Activated naive CD8-positive, alpha-beta T cell treated with anti-CD3 and anti-CD28 coated beads, Interleukin-2, amount 10 ng/mL, durations not matched to agents 7 days and 5 days (primary cell): ENCODE data around the gene POLR1G. TPM values are rescaled to one million over a fixed set of nuclear protein-coding genes. Genes with fewer than 3 reads are reported as not detected.

Source experiments
- ATAC-seq: fragments of 150-1000 bp; cut with Tn5 transposase; one replicate; pipeline ENCODE4 v1.10.0; 2021; ENCODE audit warnings: low read depth, moderate library complexity
- POLR2A ChIA-PET: fragments of 350-600 bp; sonication (Branson Sonifier 250); formaldehyde crosslinking; loops from one replicate; lab custom pipeline; 2021; ENCODE audit warnings: antibody characterized with exemption; lab: Charles Lee
- DNase-seq: peaks from one replicate; pipeline ENCODE4 v3.0.0; 2021
- H3K27ac Mint-ChIP-seq: one replicate; pipeline ENCODE4 v1.8.0; 2022; ENCODE audit warnings: mild to moderate bottlenecking, mixed read lengths
- H3K27me3 Mint-ChIP-seq: one replicate; pipeline ENCODE4 v1.8.0; 2022; ENCODE audit warnings: mild to moderate bottlenecking, moderate library complexity, mixed read lengths
- H3K36me3 Mint-ChIP-seq: one replicate; pipeline ENCODE4 v1.8.0; 2021; ENCODE audit warnings: mild to moderate bottlenecking, mixed read lengths
- H3K4me1 Mint-ChIP-seq: one replicate; pipeline ENCODE4 v1.8.0; 2021; ENCODE audit warnings: mixed read lengths
- H3K4me3 Mint-ChIP-seq: one replicate; pipeline ENCODE4 v1.8.0; 2022; ENCODE audit warnings: mild to moderate bottlenecking, moderate library complexity, mixed read lengths
- H3K9me3 Mint-ChIP-seq: one replicate; pipeline ENCODE4 v1.8.0; 2021; ENCODE audit warnings: mixed read lengths
- total RNA-seq, 2 experiments: library from RNA; stranded (reverse); gene quantifications; one replicate each; pipeline ENCODE4 v1.2.3, GENCODE V29; 2021

The POLR1G gene
- total RNA-seq, 2 experiments from 2014 or later, result 6.0 to 6.3 TPM

- ATAC-seq (peak; percentile 28), DNase-seq (peak; percentile 86)
- no peaks in the 10 kb centered on the region for H3K27me3 Mint-ChIP-seq
- H3K27ac Mint-ChIP-seq, result peak overlapping the region; percentile 38
- no peaks in the 10 kb centered on the region for H3K9me3 Mint-ChIP-seq
- POLR2A ChIA-PET, result interaction anchor here (1.7 to 6.4 kb wide), 2 partner anchors 24 to 34 kb away, joined by 11 to 54 read pairs; partner anchors contain the start of gene FOSB
- peaks cover 2% of the 10 kb centered on the region for H3K36me3 Mint-ChIP-seq
- H3K4me1 Mint-ChIP-seq, result peaks cover 39% of the 10 kb centered on the region
- peak overlapping the region; percentile 64 for H3K4me3 Mint-ChIP-seq
Observed at GRCh38 chr19:45444318-45445041, 38.0 kb downstream of the POLR1G start.

GRCh38 chr19:45445139-45445538, 38.7 kb downstream of the POLR1G start:
- POLR2A ChIA-PET, result interaction anchor here (1.7 to 6.4 kb wide), 2 partner anchors 23 to 34 kb away, joined by 11 to 54 read pairs; partner anchors contain the start of gene FOSB
- DNase-seq, result no peak
- no peak for ATAC-seq
- H3K36me3 Mint-ChIP-seq, result peaks cover 2% of the 10 kb centered on the region
- H3K27ac Mint-ChIP-seq, result no peak overlapping the region
- peak overlapping the region; percentile 64 for H3K4me3 Mint-ChIP-seq
- peaks cover 42% of the 10 kb centered on the region for H3K4me1 Mint-ChIP-seq
- no peaks in the 10 kb centered on the region for H3K9me3 Mint-ChIP-seq
- H3K27me3 Mint-ChIP-seq, result no peaks in the 10 kb centered on the region

DNA sequence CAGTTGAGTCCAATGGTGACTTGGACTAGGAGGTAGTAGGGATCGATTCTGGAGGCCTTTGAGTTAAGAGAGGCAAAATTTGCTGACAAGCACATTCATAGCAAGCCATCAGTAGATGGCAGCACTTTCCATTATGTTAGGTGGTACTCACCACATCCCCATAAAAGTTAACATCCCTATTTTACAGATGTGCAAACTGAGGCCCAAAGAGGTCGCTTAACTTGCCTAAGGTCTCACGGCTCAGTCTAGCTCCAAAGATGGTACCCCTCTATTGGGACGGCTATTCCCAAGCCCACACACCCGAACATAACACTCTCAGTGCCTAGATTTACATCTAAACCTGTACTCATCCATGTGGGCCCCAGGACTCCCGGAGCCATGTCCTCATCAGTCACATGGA, 39.9 kb downstream of the POLR1G start:
- DNase-seq (no peak), ATAC-seq (no peak)
- H3K9me3 Mint-ChIP-seq, result no peaks in the 10 kb centered on the region
- H3K4me1 Mint-ChIP-seq, result peaks cover 47% of the 10 kb centered on the region
- H3K4me3 Mint-ChIP-seq, result no peak overlapping the region
- H3K36me3 Mint-ChIP-seq, result peaks cover 4% of the 10 kb centered on the region
- H3K27me3 Mint-ChIP-seq, result peaks cover 4% of the 10 kb centered on the region
- POLR2A ChIA-PET, result interaction anchor here (0.7 to 6.4 kb wide), 3 partner anchors 22 to 32 kb away, joined by 3 to 54 read pairs (median 11); partner anchors contain the start of gene FOSB
- H3K27ac Mint-ChIP-seq, result no peak overlapping the region

DNA sequence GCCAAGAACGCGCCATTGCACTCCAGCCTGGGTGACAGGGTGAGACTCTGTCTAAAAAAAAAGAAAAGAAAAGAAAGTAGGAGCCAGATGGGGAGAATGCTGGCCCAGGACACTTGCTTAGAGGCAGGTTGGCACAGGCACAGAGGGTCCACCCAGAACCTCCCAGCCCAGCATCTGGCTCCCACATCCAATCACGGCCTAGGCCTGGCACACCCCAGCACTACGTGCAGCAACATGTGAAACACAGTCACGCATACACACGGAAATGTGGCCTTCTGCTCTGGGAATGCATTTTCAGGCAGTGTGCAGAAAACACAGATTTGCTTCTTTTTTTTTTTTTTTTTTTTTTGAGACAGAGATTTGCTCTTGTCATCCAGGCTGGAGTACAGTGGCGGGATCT, 40.5 kb downstream of the POLR1G start:
- H3K27ac Mint-ChIP-seq, result no peak overlapping the region
- peaks cover 53% of the 10 kb centered on the region for H3K4me1 Mint-ChIP-seq
- ATAC-seq (no peak), DNase-seq (no peak)
- no peak overlapping the region for H3K4me3 Mint-ChIP-seq
- POLR2A ChIA-PET, result interaction anchor here (0.6 to 6.4 kb wide), 3 partner anchors 22 to 32 kb away, joined by 3 to 54 read pairs (median 4); partner anchors contain the start of gene FOSB
- H3K36me3 Mint-ChIP-seq, result peaks cover 4% of the 10 kb centered on the region
- peaks cover 7% of the 10 kb centered on the region for H3K27me3 Mint-ChIP-seq
- no peaks in the 10 kb centered on the region for H3K9me3 Mint-ChIP-seq

GRCh38 chr19:45448425-45448756, 41.9 kb downstream of the POLR1G start:
- Mint-ChIP-seq H3K36me3 (peaks cover 4% of the 10 kb centered on the region), H3K4me3 (peak overlapping the region; percentile 33), H3K4me1 (peaks cover 46% of the 10 kb centered on the region), H3K27me3 (peaks cover 12% of the 10 kb centered on the region), H3K27ac (peak overlapping the region; percentile 67), H3K9me3 (no peaks in the 10 kb centered on the region)
- DNase-seq (no peak), ATAC-seq (no peak)
- POLR2A ChIA-PET, result interaction anchor here (6.4 kb wide), 1 partner anchor 20 kb away, joined by 54 read pairs; the partner anchor contains the start of gene FOSB

GRCh38 chr19:45448887-45449299, 42.4 kb downstream of the POLR1G start:
- POLR2A ChIA-PET, result interaction anchor here (1.5 to 6.4 kb wide), 2 partner anchors 20 to 30 kb away, joined by 6 to 54 read pairs; partner anchors contain the start of gene FOSB
- peaks cover 44% of the 10 kb centered on the region for H3K4me1 Mint-ChIP-seq
- peak overlapping the region; percentile 79 for H3K27ac Mint-ChIP-seq

DNA sequence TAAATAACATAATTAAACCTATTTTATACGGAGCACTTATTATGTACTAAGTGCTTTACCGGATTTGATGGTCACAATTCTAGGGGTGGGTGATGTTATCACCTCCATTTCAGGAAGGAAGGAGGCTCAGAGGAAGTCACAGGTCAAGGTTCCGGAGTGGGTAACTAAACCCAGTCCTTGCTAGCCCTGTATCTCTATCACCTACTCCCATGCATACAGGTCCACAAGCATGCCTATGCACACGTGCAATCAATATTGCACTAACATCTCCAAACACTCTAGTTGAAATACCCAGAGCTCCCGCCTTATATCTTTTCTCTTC, 43.5 kb downstream of the POLR1G start:
- peaks cover 39% of the 10 kb centered on the region for H3K4me1 Mint-ChIP-seq
- peak overlapping the region; percentile 97 for H3K4me3 Mint-ChIP-seq
- peak; percentile 44 for ATAC-seq
- POLR2A ChIA-PET, result interaction anchor here (1.5 to 6.4 kb wide), 3 partner anchors 10 to 28 kb away, joined by 6 to 54 read pairs (median 6); partner anchors contain the start of gene FOSB
- H3K27ac Mint-ChIP-seq, result peak overlapping the region; percentile 97
- H3K36me3 Mint-ChIP-seq, result peaks cover 4% of the 10 kb centered on the region
- no peak for DNase-seq
- no peaks in the 10 kb centered on the region for H3K9me3 Mint-ChIP-seq
- H3K27me3 Mint-ChIP-seq, result peaks cover 21% of the 10 kb centered on the region

More at GRCh38 chr19:45448887-45449299, 42.4 kb downstream of the POLR1G start:
- ATAC-seq, result no peak
- no peak for DNase-seq
- H3K36me3 Mint-ChIP-seq, result peaks cover 4% of the 10 kb centered on the region
- peak overlapping the region; percentile 68 for H3K4me3 Mint-ChIP-seq
- peaks cover 17% of the 10 kb centered on the region for H3K27me3 Mint-ChIP-seq
- no peaks in the 10 kb centered on the region for H3K9me3 Mint-ChIP-seq

DNA sequence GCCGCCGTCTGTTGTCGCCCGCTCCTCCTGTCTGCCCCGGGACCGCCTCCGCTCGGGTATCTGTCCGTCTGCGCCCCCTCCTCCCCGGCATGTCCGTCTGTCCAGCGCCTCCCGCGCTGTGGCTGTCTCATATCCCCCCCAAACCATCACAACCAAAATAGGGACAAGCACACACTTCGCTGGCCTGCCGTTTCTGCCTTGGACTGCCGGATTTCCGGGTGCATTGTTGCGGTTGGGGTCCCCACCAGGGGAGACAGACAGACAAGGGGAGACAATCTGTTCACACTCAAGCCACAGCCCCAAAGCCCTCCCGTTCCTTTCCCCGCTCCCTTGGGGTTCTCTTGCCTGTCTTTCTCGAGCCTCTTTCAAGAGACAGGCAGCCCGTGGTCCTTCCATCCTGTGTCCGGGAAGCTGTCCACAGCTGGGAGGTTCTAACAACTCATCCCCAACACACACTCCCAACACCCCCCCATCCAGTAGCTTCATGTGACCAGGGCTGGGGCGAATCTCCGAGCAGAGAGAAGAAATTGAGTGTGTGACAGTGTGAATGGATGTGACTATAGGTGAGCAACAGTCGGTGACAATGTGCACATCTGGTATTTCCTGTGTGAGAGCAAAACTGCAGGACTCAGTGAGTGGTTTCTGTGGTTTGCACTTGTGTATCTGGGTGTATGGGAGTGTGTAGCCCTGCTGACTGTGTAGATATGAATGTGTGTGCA, 44.8 kb downstream of the POLR1G start:
- ATAC-seq (peak; percentile 25), DNase-seq (peak; percentile 65)
- H3K27ac Mint-ChIP-seq, result peak overlapping the region; percentile 87
- POLR2A ChIA-PET, result interaction anchor here (0.9 to 2.0 kb wide), 4 partner anchors 16 to 34 kb away, joined by 3 to 11 read pairs (median 4); no protein-coding TSS in a partner anchor
- H3K4me3 Mint-ChIP-seq, result peak overlapping the region; percentile 92
- H3K9me3 Mint-ChIP-seq, result no peaks in the 10 kb centered on the region
- peaks cover 4% of the 10 kb centered on the region for H3K36me3 Mint-ChIP-seq
- H3K4me1 Mint-ChIP-seq, result peaks cover 44% of the 10 kb centered on the region
- H3K27me3 Mint-ChIP-seq, result peaks cover 25% of the 10 kb centered on the region

DNA sequence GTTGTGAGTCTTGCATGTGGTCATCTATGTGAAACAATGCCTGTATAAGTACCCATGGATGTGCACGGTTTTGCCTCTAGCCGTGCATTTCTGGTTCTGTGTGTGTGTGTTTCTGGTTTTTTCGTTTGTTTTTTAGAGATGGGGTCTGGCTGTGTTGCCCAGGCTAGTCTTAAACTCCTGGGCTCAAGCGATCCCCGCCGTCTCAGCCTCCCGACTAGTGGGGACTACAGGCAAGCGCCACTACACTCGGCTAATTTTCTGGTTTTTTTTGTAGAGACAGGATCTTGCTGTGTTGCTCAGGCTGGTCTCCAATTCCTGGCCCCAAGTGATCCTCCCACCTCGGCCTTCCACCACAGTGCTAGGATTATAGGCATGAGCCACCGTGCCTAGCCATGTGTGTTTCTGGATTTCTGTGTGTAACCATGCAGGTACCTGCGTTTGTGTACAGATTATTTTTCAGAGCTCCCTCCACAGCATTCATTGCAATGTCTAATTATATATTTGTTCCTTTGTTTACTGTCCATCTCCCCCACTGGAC, 45.5 kb downstream of the POLR1G start:
- Mint-ChIP-seq H3K9me3 (no peaks in the 10 kb centered on the region), H3K4me1 (peaks cover 45% of the 10 kb centered on the region)
- DNase-seq, result no peak

GRCh38 chr19:45455707-45456499, 49.5 kb downstream of the POLR1G start:
- Mint-ChIP-seq H3K36me3 (no peaks in the 10 kb centered on the region), H3K27me3 (peaks cover 34% of the 10 kb centered on the region), H3K4me3 (peak overlapping the region; percentile 1), H3K4me1 (peaks cover 26% of the 10 kb centered on the region), H3K27ac (peak overlapping the region; percentile 4), H3K9me3 (no peaks in the 10 kb centered on the region)
- peak; percentile 48 for ATAC-seq
- DNase-seq, result peak; percentile 57
- POLR2A ChIA-PET, result interaction anchor here (0.6 to 3.1 kb wide), 3 partner anchors 12 to 1385 kb away, joined by 3 to 30 read pairs (median 5); partner anchors contain the start of gene FOSB

More for the DNA sequence above, 45.5 kb downstream of the POLR1G start:
- Mint-ChIP-seq H3K27me3 (peaks cover 25% of the 10 kb centered on the region), H3K27ac (peak overlapping the region; percentile 87), H3K4me3 (peak overlapping the region; percentile 92), H3K36me3 (peaks cover 4% of the 10 kb centered on the region)
- POLR2A ChIA-PET, result interaction anchor here (0.9 to 2.0 kb wide), 5 partner anchors 15 to 33 kb away, joined by 3 to 11 read pairs (median 4); partner anchors contain the start of gene FOSB
- ATAC-seq, result no peak

DNA sequence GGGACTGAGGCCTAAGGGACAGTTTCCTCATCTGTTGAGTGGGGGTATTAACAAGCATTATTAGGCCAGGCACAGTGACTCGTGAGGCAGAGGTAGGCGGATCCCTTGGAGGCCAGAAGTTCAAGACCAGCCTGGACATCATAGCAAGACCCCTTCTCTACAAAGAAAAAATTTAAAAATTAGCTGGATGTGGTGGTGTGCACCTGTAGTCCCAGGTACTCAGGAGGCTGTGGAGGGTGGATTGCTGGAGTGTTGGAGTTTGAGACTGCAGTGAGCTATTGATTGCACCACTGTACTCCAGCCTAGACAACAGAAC, 50.0 kb downstream of the POLR1G start:
- no peaks in the 10 kb centered on the region for H3K9me3 Mint-ChIP-seq
- H3K4me1 Mint-ChIP-seq, result peaks cover 22% of the 10 kb centered on the region
- ATAC-seq (no peak), DNase-seq (no peak)
- H3K27me3 Mint-ChIP-seq, result peaks cover 33% of the 10 kb centered on the region
- H3K36me3 Mint-ChIP-seq, result no peaks in the 10 kb centered on the region
- peak overlapping the region; percentile 1 for H3K4me3 Mint-ChIP-seq
- POLR2A ChIA-PET, result interaction anchor here (1.8 to 3.1 kb wide), 2 partner anchors 11 to 22 kb away, joined by 5 to 30 read pairs; partner anchors contain the start of gene FOSB
- H3K27ac Mint-ChIP-seq, result no peak overlapping the region

GRCh38 chr19:45457776-45458175, 51.3 kb downstream of the POLR1G start:
- POLR2A ChIA-PET, result interaction anchor here (0.6 kb wide), 1 partner anchor 181 kb away, joined by 3 read pairs; the partner anchor contains the start of gene EML2
- H3K27me3 Mint-ChIP-seq, result peaks cover 33% of the 10 kb centered on the region
- DNase-seq, result no peak

More at GRCh38 chr19:45457776-45458175, 51.3 kb downstream of the POLR1G start:
- Mint-ChIP-seq H3K4me3 (no peak overlapping the region), H3K36me3 (no peaks in the 10 kb centered on the region), H3K9me3 (no peaks in the 10 kb centered on the region), H3K27ac (no peak overlapping the region), H3K4me1 (peaks cover 13% of the 10 kb centered on the region)
- ATAC-seq, result no peak
